Uterus (tissue), 4 donors: ENCODE data around the gene OR4D11. TPM values are rescaled to one million over a fixed set of nuclear protein-coding genes. Genes with fewer than 3 reads are reported as not detected.

Experiments
- DNase-seq, 2 donors: peaks; one replicate each; pipeline ENCODE4 v3.0.0-alpha.2; 2019 to 2020
- H3K27ac ChIP-seq, 2 donors: fragments of 200-600 bp; sonication (generic); 1 replicate in 1 of 2; 2 replicates in 1 of 2; pipeline ENCODE4 v1.5.1; 2016 to 2018
- H3K27me3 ChIP-seq, 2 donors: fragments of 200-600 bp; sonication (generic); one replicate each; pipeline ENCODE4 v1.5.1; 2018 to 2019; ENCODE audit warnings: control low read depth in 1 of 2
- H3K36me3 ChIP-seq, 2 donors: fragments of 200-600 bp; sonication (generic); one replicate each; pipeline ENCODE4 v1.5.1; 2019; ENCODE audit warnings: control low read depth in 1 of 2
- H3K4me1 ChIP-seq, 2 donors: fragments of 200-600 bp; sonication (generic); one replicate each; pipeline ENCODE4 v1.5.1; 2018 to 2019; ENCODE audit warnings: control low read depth in 1 of 2
- H3K4me3 ChIP-seq, 2 donors: fragments of 200-600 bp; sonication (generic); 1 replicate in 1 of 2; 2 replicates in 1 of 2; pipeline ENCODE4 v1.5.1; 2018 to 2019; ENCODE audit warnings: mild to moderate bottlenecking in 1 of 2
- H3K9me3 ChIP-seq, 2 donors: fragments of 200-600 bp; sonication (generic); one replicate each; pipeline ENCODE4 v1.5.1; 2019; ENCODE audit warnings: control low read depth in 1 of 2
- POLR2A ChIP-seq, 2 donors: fragments of 450-650 bp; IDR thresholded peaks; one replicate each; pipeline ENCODE4 v1.6.1; 2016; ENCODE audit warnings: antibody characterized with exemption in 2 of 2, mild to moderate bottlenecking in 1 of 2, moderate library complexity in 1 of 2
- intact Hi-C: fragments of 100-400 bp; cut with DNase I; formaldehyde crosslinking; loops from one replicate; pipeline ENCODE4 v1.15.1; 2023; ENCODE audit warnings: low total_unique reads
- total RNA-seq, 4 donors: library from RNA; depleted of rRNA in 3 of 4; stranded (reverse); fragments of >200 nt in 3 of 4; gene quantifications; one replicate each; pipeline versions ENCODE4 v1.1.0 to v1.2.4, GENCODE V29; 2014 to 2023
- TF ChIP-seq, protein P1 (sequence below), 4 experiments: fragments of 200-600 bp in 2 of 4; fragments of 450-650 bp in 2 of 4; sonication (generic) in 2 of 4; IDR thresholded peaks; one replicate each; pipeline ENCODE4 v1.5.1; 2016 to 2019; ENCODE audit warnings: antibody characterized with exemption in 4 of 4, mild to moderate bottlenecking in 2 of 4, moderate library complexity in 1 of 4
- donor health status: DM: yes; HTN: yes; CAD: no.

The OR4D11 gene
- total RNA-seq, 4 donors from 2014 or later: not detected

DNA sequence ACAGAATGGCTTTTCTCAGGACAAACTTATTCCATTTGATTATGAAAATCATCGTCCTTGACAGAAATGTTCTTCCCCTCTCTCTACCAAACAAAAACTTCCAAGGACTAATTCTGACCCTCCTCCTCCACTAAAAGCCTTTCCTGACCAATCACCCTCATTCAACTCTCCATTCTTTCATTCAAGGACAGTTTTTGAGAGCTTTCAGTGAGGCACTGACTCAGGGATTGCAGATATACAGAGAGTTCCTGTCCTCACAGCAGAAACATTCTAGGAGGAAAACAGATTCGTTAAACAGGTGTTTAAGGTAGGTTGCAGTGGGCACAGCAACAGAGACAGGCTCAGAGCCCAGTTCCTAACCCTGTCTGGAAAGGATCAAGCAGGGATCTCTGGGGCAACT lies 49.5 kb downstream of the OR4D11 start:
- Histone ChIP-seq H3K4me1 (no peaks in the 10 kb centered on the region), H3K36me3 (no peaks in the 10 kb centered on the region), H3K27me3 (no peaks in the 10 kb centered on the region), H3K4me3 (peak overlapping the region in 1 of 2 donors; percentile 45), H3K9me3 (no peaks in the 10 kb centered on the region), H3K27ac (peak overlapping the region; percentile 94 to 98)
- TF ChIP-seq POLR2A (IDR thresholded peaks at IDR 0.05): no peak
- TF ChIP-seq, protein P1, sequence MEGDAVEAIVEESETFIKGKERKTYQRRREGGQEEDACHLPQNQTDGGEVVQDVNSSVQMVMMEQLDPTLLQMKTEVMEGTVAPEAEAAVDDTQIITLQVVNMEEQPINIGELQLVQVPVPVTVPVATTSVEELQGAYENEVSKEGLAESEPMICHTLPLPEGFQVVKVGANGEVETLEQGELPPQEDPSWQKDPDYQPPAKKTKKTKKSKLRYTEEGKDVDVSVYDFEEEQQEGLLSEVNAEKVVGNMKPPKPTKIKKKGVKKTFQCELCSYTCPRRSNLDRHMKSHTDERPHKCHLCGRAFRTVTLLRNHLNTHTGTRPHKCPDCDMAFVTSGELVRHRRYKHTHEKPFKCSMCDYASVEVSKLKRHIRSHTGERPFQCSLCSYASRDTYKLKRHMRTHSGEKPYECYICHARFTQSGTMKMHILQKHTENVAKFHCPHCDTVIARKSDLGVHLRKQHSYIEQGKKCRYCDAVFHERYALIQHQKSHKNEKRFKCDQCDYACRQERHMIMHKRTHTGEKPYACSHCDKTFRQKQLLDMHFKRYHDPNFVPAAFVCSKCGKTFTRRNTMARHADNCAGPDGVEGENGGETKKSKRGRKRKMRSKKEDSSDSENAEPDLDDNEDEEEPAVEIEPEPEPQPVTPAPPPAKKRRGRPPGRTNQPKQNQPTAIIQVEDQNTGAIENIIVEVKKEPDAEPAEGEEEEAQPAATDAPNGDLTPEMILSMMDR (IDR thresholded peaks at IDR 0.05): no peak
- no peak for DNase-seq
- intact Hi-C loops: no loop called here

DNA sequence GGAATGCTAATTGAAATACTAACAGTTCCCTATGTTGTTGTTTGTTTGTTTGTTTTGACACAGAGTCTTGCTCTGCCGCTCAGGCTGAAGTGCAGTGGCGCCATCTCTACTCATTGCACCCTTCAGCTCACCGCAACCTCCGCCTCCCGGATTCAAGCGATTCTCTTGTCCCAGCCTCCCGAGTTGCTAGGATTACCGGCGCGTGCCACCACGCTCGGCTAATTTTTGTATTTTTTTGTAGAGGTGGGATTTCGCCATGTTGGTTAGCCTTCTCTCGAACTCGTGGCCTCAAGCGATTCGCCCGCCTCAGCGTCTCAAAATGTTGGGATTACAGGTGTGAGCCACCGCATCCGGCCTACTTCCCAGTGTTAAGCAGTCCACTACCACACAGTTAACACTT lies 49.9 kb downstream of the OR4D11 start:
- H3K4me3 ChIP-seq: no peak overlapping the region
- H3K4me1 ChIP-seq: no peaks in the 10 kb centered on the region
- no peaks in the 10 kb centered on the region for H3K36me3 ChIP-seq
- H3K9me3 ChIP-seq: no peaks in the 10 kb centered on the region
- intact Hi-C loops: no loop called here
- H3K27ac ChIP-seq: no peak overlapping the region
- no peaks in the 10 kb centered on the region for H3K27me3 ChIP-seq
- TF ChIP-seq, protein P1 (IDR thresholded peaks at IDR 0.05): no peak
- TF ChIP-seq POLR2A (IDR thresholded peaks at IDR 0.05): no peak
- no peak for DNase-seq

Other genes starting within 250 kb of the OR4D11 start
- not detected for gene OR5AN1, start 144.7 kb upstream of the OR4D11 start, total RNA-seq
- gene OR5A2, start 77.2 kb upstream of the OR4D11 start, total RNA-seq: not detected
- not detected for gene OR5A1, start 67.1 kb upstream of the OR4D11 start, total RNA-seq
- not detected for gene OR4D6, start 46.6 kb upstream of the OR4D11 start, total RNA-seq
- not detected for gene OR4D10, start 30.3 kb upstream of the OR4D11 start, total RNA-seq
- gene OR4D9, start 8.0 kb downstream of the OR4D11 start, total RNA-seq: not detected
- gene OSBP, start 112.2 kb downstream of the OR4D11 start, total RNA-seq: 10 to 100 TPM; 27.4 to 51.0 (median 41.9) TPM
- 10 to 100 TPM in 2 of 4 donors, 1 to 10 TPM in 2; 3.5 to 43.0 (median 17.3) TPM for gene PATL1, start 165.5 kb downstream of the OR4D11 start, total RNA-seq
- gene OR10V1, start 210.3 kb downstream of the OR4D11 start, total RNA-seq: not detected